ENCODE data around the gene ABCC1. TPM values are rescaled to one million over a fixed set of nuclear protein-coding genes. Genes with fewer than 3 reads are reported as not detected.

ABCC1 gene
- total RNA-seq, 1 experiment from 2014 or later = 25.0 TPM

DNA sequence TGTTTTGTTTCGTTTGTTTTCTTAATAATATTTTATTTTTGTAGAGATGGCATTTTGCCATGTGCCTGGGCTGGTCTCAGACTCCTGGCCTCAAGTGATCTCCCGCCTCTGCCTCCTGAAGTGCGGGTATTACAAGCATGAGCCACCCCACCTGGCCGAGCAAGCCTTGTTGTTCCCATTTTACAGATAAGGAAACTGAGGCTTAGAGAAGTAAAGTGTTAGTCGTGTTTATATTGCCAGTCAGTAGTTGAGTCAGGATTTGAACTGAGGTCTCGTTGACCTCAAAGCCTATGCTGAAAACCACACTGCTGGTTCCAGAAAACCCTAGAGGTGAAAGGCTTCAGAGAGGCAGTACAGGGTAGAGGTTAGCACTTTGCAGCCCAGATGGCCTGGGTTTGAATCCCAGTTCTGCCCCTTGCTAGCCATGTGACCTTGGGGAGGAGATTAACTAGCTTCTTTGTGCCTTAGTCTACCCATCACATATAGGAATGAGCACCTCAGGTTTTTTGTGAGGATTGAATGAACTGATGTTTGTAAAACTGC, 171.8 kb downstream of the ABCC1 start:
- TF ChIP-seq CTCF (conservative IDR thresholded peaks at IDR 0.05; ENCODE audit: low read depth, low read length) (no peak), EZH2 (IDR thresholded peaks at IDR 0.05; ENCODE audit: borderline replicate concordance, low read depth, low read length, poor library complexity, severe bottlenecking) (no peak)
- peaks cover 3% of the 10 kb centered on the region for H3K9me3 ChIP-seq (ENCODE audit: low read depth, low read length, poor library complexity, severe bottlenecking)
- no peak overlapping the region for H3K4me3 ChIP-seq (ENCODE audit: low read depth, low read length, poor library complexity, severe bottlenecking)
- no TSS peak for BruUV-seq (replicated peaks)
- POLR2A ChIA-PET (ENCODE audit: low non-redundant PET) = no interaction called here
- H3K27ac ChIP-seq (ENCODE audit: low read depth, low read length, poor library complexity, severe bottlenecking) = no peak overlapping the region
- intact Hi-C loops (cut with micrococcal nuclease; ENCODE audit: unreplicated experiment) = no loop called here
- CTCF ChIA-PET = no interaction called here
- no peaks in the 10 kb centered on the region for H3K4me1 ChIP-seq (ENCODE audit: insufficient read depth, low read length, poor library complexity, severe bottlenecking)
- DNase-seq (ENCODE audit: low spot score) = no peak
- H3K36me3 ChIP-seq (ENCODE audit: insufficient read depth, low read length, poor library complexity, severe bottlenecking) = peaks cover 7% of the 10 kb centered on the region
- H3K27me3 ChIP-seq (replicated peaks; ENCODE audit: insufficient read depth, low read depth, low read length, poor library complexity) = no peaks in the 10 kb centered on the region

- no peak for TF ChIP-seq CTCF (conservative IDR thresholded peaks at IDR 0.05; ENCODE audit: low read depth, low read length)
- no peak for TF ChIP-seq EZH2 (IDR thresholded peaks at IDR 0.05; ENCODE audit: borderline replicate concordance, low read depth, low read length, poor library complexity, severe bottlenecking)
These were observed 172.8 kb downstream of the ABCC1 start for GRCh38 chr16:16122264-16122663.

DNA sequence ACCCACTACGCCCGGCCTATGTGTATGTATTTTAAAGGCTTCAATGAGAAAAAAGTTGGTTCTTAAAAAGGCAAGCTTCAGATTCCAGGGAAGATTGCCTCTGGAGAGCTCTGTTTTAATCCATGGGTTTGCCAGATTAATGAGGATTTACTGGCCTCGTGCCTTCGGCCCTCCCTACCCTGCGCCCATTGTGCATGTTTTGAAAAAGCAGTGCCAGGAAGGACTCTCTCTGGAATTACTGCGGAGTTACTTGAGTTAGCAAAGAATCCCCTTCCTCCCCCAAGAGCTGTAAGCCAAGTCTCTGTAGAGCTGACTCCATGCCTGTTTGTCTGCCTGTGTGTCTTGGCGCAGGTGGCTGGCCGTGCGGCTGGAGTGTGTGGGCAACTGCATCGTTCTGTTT, 175.0 kb downstream of the ABCC1 start:
- intact Hi-C loops (cut with micrococcal nuclease; ENCODE audit: unreplicated experiment) = no loop called here
- no peaks in the 10 kb centered on the region for H3K36me3 ChIP-seq (ENCODE audit: insufficient read depth, low read length, poor library complexity, severe bottlenecking)

More at GRCh38 chr16:16122264-16122663, 172.8 kb downstream of the ABCC1 start:
- Histone ChIP-seq H3K36me3 (ENCODE audit: insufficient read depth, low read length, poor library complexity, severe bottlenecking) (peaks cover 2% of the 10 kb centered on the region), H3K9me3 (ENCODE audit: low read depth, low read length, poor library complexity, severe bottlenecking) (peaks cover 3% of the 10 kb centered on the region), H3K27ac (ENCODE audit: low read depth, low read length, poor library complexity, severe bottlenecking) (no peak overlapping the region), H3K4me1 (ENCODE audit: insufficient read depth, low read length, poor library complexity, severe bottlenecking) (no peaks in the 10 kb centered on the region), H3K27me3 (replicated peaks; ENCODE audit: insufficient read depth, low read depth, low read length, poor library complexity) (no peaks in the 10 kb centered on the region), H3K4me3 (ENCODE audit: low read depth, low read length, poor library complexity, severe bottlenecking) (no peak overlapping the region)
- no peak for DNase-seq (ENCODE audit: low spot score)
- no TSS peak for BruUV-seq (replicated peaks)
- POLR2A ChIA-PET (ENCODE audit: low non-redundant PET) = no interaction called here
- CTCF ChIA-PET = no interaction called here
- intact Hi-C loops (cut with micrococcal nuclease; ENCODE audit: unreplicated experiment) = no loop called here

More for the DNA sequence above, 175.0 kb downstream of the ABCC1 start:
- no peaks in the 10 kb centered on the region for H3K4me1 ChIP-seq (ENCODE audit: insufficient read depth, low read length, poor library complexity, severe bottlenecking)
- no peaks in the 10 kb centered on the region for H3K9me3 ChIP-seq (ENCODE audit: low read depth, low read length, poor library complexity, severe bottlenecking)
- POLR2A ChIA-PET (ENCODE audit: low non-redundant PET) = no interaction called here
- CTCF ChIA-PET = no interaction called here
- no peak overlapping the region for H3K27ac ChIP-seq (ENCODE audit: low read depth, low read length, poor library complexity, severe bottlenecking)
- BruUV-seq (replicated peaks) = no TSS peak
- H3K4me3 ChIP-seq (ENCODE audit: low read depth, low read length, poor library complexity, severe bottlenecking) = no peak overlapping the region
- no peaks in the 10 kb centered on the region for H3K27me3 ChIP-seq (replicated peaks; ENCODE audit: insufficient read depth, low read depth, low read length, poor library complexity)
- TF ChIP-seq EZH2 (IDR thresholded peaks at IDR 0.05; ENCODE audit: borderline replicate concordance, low read depth, low read length, poor library complexity, severe bottlenecking) = no peak
- TF ChIP-seq CTCF (conservative IDR thresholded peaks at IDR 0.05; ENCODE audit: low read depth, low read length) = no peak
- no peak for DNase-seq (ENCODE audit: low spot score)
